ENCODE data around the gene CELA1.

DNA sequence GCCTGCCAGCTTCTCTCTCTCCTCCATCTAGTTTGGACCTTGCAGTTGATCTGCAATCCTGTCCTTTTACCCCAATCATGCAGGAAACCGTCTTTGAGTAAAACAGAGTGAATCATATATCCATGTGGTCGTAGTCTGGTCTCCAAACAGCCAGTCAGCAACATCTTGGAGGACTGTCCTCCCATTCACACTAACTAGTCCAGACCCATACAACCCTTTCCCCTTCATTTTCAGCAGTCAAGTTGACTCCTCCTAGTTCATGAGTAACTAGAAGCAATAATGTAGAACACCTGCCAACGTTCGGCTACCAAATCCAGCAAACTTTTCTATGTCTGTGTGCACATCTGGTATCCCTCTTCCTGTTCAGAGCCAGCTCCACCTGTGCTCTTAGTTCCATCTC lies 11.7 kb downstream of the CELA1 start:
- TF ChIP-seq TAF1 (IDR thresholded peaks at IDR 0.05; ENCODE audit: borderline replicate concordance, insufficient read depth, low read length) (no peak), POLR2AphosphoS5 (IDR thresholded peaks at IDR 0.05; ENCODE audit: low read depth, low read length) (no peak), REST (IDR thresholded peaks at IDR 0.05; ENCODE audit: insufficient read depth in 1 of 2, low read depth in 2 of 2, low read length in 2 of 2) (no peak), SIN3A (IDR thresholded peaks at IDR 0.05; ENCODE audit: borderline replicate concordance, insufficient read depth, low read length) (no peak), FOXP2 (optimal IDR thresholded peaks at IDR 0.05; ENCODE audit: borderline replicate concordance, extremely low read depth, extremely low read length, insufficient read depth) (no peak)
